ENCODE measurements around the gene GPR78.

GPR78 gene, protein sequence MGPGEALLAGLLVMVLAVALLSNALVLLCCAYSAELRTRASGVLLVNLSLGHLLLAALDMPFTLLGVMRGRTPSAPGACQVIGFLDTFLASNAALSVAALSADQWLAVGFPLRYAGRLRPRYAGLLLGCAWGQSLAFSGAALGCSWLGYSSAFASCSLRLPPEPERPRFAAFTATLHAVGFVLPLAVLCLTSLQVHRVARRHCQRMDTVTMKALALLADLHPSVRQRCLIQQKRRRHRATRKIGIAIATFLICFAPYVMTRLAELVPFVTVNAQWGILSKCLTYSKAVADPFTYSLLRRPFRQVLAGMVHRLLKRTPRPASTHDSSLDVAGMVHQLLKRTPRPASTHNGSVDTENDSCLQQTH

DNA sequence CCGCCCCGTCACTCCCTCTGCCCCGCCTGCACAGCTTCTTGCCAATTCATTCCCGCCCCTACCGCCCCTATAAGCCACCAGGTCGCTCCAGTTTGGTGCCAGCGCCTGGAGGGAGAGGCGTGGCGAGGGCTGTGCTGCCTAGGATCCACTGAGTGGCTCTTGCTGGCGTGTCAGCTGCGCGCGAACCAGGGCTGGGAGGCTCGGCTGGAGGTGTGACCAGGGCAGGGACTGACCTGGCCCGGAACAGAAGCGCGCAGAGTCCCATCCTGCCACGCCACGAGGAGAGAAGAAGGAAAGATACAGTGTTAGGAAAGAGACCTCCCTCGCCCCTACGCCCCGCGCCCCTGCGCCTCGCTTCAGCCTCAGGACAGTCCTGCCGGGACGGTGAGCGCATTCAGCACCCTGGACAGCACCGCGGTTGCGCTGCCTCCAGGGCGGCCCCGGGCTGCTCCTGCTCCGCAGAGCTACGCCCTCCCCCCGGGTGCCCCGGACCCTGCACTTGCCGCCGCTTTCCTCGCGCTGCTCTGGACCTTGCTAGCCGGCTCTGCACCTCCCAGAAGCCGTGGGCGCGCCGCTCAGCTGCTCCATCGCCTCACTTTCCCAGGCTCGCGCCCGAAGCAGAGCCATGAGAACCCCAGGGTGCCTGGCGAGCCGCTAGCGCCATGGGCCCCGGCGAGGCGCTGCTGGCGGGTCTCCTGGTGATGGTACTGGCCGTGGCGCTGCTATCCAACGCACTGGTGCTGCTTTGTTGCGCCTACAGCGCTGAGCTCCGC lies at the start of gene GPR78:
GPR78 (plus strand) TSS at position 72 of the 773 bp plus-strand sequence; CDS start at position 663, 591 bp downstream.
- FAIRE-seq: no peak

DNA sequence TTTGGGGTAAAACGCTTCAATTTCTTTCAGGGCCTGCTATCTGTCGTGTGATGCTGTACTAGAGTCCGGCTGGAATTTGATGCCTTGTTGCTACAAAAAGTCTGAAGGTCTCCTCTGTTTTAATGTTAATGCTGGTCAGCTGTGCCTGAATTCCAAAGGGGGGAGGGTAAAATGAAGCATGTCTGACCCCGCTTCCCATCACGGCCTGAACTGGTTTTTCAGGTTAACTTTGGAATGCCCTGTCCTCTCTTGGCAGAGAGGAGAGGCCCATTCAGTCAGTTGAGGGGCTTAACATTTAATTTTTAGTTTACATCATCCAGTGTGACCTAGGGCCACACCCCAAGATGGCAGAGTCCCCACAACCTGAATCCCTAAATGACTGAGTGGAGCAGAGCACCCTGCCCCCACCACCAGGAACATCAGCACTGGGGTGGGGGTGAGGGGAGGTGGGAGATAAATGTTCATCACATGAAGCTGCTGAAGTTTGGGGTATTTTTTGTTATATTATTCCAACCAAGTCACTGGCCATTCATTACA lies 47.9 kb upstream of the GPR78 start:
- no peak for FAIRE-seq

DNA sequence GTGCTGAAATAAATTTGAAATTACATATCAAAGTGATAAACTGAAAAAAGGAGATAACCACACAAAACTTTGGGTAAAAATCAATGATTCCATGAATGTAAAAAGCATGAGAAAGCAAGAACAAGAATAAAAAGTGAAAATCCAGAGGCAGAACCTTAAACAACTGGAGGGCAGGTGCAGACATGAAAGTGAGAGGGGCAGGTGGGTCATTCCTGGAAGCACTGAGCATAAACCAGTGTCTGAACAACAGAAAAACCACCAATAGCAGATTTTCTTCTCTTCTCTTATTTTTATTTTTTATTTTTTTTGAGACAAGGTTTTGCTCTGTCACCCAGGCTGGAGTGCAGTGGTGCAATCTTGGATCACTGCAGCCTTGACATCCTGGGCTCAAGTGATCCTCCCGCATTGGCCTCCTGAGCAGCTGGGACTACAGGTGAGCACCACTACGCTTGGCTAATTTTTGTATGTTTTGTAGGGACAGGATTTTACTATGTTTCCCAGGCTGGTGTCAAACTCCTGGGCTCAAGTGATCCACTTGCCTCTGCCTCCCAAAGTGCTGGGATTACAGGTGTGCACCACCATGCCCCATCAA lies 46.8 kb upstream of the GPR78 start:
- FAIRE-seq: no peak

DNA sequence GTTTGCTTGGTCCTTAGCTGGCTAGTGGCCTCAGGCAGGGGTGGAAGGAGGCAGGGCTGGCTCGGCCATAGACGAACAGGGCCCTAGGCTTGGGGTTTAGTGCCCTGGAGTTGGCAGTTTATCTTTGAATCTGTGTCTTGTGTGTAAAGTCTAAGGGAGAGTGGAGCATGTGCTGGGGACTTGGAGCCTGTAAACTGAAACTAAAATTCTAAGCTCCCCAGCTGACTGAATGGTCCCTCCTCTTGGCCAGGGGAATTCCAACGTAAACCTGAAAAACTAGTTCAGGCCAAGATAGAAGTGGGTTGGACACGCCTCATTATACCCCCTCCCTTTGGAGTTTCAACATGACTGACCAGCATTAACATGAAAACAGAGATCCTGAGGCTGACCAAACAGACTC lies 46.1 kb upstream of the GPR78 start:
- no peak for FAIRE-seq

DNA sequence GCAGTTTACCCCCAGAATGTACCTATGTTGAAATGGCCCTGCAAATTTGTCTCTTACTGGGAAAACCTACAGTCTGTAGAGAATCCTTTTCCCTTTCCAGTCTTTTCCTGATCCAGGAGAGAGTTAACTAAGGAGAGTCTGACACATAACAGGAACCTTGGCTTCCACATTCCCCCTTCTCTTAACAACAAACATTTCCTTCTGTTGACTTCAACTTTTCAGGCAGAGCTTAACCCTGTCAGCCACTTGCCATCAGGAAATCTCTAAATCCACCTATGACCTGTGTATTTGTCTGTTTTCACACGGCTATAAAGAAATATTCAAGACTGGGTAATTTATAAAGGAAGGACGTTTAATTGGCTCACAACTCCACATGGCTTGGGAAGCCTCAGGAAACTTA lies 45.6 kb upstream of the GPR78 start:
- no peak for FAIRE-seq

DNA sequence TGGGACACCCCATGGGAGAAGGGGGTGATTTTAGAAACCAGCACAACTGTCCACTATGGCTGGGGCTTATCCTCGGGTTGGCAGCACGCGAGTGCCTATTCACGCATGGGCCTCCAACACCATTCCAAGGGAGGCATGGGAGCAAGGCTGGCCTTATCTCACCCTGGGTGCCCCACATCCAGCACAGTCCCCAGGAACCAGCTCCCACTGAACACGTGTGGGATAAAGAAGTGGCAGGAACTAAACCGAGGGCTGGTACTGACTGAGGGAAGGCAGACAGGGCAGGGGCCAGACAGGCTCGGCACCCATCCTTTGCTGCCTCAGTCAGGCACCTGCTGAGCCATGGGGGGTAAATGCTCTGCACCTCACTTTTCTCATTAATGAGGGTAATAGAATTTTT lies 43.7 kb upstream of the GPR78 start:
- no peak for FAIRE-seq

DNA sequence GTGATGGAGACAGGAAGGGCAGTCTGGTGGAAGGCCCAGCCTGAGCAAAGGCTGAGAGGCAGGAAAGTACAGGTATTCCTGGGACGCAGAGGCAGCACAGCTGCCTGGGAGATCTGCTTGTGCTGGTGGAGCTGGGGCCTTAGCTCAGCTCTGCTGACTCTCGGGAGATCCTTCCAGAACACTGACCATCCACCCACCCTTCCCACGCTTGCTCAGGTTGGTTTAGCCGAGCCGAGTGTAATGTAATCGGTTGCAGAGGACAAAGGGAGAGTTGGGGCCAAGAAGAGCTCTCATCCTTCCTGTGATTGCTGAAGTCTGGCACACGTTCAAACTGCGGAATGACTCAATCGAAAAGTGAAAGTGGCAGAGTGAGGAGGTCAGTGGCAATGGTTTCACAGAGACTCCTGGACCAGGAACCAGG lies 43.1 kb upstream of the GPR78 start:
- FAIRE-seq: no peak

DNA sequence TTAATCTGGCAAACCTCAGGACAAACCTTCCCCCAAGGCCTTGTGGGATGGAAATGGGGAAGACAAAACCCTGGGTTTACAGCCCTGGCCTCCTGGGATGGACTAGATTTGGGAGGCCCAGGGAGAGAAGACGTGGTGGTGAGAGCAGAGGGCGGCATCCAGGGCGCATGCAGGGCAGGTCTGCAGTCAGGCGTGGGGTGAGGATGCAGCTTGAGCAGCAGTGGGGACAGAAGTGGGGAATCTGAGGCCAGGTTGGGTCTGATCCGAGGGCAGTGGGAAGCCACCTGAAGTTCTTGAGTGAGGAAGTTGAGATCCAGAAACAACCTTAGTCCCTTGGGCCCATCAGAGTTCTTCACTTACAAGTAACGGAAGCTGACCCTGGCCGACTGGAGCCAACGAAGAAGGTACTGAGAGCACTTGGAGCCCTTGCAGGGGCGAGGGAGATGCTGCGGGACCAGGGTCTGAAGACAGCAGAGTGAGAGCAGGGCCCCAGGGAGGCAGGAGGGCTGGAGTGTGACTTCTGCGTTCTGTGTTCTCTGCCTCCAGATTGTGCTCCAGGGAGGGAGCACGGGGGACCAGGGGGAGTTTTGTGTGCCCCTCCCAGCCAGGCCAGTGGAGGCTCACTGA lies 42.0 kb upstream of the GPR78 start:
- FAIRE-seq: no peak

DNA sequence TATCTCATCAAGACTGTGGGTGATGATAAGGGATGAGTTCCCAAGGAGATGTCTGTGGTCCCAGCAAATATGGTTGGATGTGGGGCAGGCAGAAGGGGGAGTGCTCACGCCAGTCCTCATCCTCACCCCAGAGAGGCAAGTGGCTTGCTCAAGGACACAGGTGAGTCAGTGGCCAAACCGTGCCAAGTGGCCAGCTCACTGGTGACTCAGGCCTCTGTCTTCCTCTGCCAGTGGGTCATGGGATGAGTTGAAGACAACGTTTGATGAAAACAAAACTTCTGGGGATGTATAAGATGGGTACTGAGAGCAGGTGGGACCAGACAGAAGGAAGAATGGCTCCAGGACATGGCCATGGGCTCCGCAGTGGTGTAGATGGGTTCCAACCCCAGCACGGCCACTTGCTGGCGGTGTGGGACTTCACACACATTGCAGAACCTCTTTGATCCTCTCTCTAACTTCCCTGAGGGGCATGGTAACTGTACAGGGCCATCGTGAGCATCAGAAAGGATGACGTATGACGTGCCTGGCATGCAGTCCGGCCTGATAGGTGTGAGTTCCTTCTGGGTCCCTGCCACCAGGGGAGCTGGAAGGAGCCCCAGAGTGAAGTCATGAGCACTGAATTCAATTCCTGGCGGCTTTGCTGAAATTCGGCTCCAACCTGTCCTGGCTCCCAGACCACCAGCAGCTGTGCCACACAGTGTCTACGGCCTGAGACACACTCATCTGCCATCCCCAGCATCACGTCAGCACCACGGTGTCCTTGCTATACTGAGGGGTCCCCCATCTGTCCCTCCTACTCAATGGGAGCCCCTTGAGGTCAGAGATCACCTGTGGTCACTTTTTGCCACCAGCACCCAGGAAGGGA lies 41.3 kb upstream of the GPR78 start:
- no peak for FAIRE-seq

DNA sequence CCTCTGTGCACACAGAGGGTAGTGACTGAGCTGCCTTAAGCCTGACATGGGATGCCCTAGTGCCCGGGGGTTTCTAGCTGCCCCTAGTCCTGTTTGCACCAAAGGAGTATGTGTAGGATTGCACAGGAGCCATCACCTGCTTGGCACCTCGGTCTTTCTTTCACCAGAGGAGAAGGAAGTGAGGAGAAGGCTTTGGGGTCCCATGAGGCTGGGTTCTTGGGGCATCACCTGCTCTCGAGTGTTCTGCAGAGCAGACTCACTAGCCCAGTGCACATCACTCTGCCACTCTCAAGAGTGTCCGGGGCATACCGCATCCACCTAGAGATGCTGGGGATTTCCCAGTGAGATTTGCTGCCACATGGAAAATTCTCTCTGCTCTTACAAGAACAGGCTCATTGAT lies 40.5 kb upstream of the GPR78 start:
- no peak for FAIRE-seq

DNA sequence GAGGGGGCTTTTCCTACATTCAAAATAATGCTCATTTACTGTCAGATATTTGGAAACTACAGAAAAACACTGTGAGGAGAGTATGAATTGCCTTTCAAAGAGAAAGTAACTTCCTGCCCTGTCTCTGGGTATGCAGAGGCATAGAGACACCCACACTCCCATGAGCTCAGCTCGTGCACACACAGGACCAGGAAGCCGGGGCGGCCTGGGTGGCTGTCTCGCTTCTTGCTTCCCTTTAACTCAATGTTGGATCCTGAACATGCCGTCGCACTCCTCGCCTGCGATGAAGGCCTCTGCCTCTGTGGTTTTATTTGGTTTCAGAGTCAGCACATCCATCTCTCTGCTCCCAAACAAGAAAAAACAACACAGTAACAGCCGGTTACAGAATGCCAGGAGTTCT lies 40.1 kb upstream of the GPR78 start:
- FAIRE-seq: no peak

DNA sequence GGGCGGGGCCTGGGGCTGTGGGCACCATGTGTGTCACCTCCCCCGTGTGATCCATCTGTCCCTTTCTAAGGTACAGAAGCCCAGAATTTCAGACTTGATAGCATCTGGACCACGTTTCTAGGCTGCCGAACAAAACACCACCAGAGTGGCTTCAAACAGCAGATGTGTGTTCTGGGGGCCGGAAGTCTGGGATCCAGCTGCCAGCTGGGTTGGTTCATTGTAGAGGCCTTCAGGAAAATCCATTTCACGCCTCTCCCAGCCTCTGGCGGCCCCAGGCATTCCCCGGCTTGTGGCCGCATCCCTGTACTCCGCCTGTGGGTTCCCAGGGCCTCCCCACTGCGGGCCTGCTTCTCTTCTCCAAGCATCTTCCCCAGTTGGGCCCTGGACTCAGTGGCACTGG lies 39.6 kb upstream of the GPR78 start:
- FAIRE-seq: no peak

DNA sequence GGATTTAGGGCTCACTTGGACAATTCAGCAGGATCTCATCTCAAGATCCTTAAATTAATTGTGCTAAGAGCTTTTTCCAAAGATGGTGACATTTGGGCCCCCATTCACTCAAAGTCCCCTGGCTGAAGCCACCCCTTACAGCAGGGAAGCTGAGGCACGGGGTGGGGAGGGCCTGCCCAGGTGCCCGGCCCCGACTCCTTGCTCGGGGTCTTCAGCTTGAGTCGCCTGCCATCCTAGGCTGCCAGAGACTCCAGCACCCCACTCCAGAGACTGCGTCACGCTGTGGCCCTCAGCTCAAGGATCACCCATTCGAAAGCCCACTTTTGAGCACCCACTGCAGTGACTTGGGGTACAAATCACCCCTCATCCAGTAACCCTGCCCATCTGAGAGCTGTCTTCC lies 39.2 kb upstream of the GPR78 start:
- FAIRE-seq: no peak

DNA sequence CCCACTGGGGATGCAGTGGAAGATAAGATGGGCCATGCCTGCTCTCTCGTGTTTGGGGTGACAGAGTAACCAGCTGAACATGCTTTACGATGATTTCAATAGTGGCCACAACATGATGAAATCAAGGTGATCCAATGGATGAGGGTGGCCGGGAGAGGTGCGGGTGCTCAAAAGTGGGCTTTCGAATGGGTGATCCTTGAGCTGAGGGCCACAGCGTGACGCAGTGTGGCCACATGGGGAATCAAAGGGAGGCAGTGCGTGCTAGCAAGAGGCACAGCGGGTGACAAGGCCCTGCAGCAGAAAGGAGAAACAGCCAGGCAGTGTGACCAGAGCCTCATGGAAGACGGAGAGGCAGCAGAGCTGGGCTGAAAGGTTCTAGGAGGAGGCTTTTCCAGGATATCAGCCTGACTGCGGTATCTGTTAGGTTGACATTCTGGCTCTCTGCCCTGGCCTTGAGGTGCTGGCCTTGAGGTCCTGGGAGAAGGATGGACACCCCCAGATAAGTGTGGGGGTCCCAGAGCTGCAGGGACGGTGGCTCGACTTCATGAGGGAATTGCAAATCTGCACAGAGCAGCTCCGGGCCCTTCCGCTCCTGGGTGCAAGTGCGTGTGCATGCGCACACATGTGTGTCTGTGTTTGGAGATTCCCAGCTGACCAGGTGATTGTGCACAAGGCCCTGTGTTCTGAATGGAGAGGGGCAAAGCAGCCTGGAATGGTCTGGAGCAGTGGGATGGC lies 38.0 kb upstream of the GPR78 start:
- FAIRE-seq: no peak

DNA sequence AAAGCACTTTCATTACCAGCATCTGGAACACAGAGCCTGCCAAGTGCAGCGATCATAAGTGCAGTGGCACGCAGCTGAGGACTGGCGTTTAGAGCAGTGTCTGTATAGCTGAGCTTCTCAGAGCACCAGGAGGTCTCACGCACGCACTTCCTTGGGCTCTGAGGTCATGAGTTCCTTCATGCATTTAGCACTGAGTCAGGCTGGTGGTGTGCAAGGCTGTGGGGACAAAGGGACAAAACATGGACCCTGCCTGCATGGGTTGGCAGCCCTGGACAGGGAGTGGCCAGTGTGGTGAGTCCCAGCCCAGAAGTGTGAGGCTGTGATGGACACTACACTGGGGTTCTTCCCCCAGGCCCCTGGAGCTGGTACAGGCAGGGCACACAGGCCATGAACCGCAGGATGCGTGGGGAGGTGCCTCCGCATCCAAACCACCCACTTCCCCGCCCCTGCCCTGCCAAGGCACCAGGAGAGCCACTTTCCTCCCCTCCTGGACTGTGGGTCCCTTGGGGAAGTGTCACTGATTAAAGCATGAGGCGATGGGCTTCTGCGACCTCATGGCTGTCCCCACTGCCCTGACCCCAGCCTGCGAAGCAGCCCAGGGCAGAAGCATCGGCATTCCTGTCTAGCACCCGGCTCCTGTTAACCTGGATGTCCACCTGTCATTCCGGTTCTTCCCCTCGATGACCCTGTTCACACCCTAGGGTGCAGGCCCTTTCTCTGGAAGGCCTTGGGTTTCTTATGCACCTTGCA lies 37.2 kb upstream of the GPR78 start:
- no peak for FAIRE-seq

DNA sequence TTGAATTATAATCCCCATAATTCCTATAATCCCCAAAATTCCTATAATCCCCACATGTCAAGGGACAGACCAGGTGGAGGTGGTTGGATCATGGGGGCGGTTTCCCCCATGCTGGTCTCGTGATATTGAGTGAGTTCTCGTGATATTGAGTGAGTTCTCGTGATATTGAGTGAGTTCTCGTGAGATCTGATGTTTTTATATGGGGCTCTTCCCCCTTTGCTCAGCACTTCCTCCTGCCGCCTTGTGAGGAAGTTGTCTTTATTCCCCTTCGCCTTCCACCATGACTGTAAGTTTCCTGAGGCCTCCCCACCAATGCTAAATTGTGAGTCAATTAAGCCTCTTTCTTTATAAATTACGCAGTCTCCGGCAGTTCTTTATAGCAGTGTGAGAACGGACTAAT lies 36.6 kb upstream of the GPR78 start:
- no peak for FAIRE-seq

DNA sequence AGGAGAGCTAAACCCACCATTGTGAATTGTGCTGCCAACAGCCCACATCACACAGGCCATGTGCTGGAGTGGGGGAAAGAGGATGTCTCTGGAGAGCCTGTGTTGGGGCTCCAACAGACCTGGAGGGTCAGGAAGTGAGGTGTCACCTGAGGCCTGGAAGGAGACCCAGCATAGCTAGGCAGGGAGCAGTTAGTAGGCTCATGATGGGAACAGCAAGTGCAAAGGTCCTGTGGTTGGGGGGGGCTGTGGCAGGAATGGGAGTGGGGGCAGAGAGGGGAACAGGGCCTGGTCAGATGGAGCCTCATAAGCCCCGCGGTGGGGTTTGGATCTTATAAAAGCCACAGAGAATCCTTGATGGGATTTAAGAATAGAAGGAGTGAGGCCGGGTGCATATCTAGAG lies 35.9 kb upstream of the GPR78 start:
- no peak for FAIRE-seq

DNA sequence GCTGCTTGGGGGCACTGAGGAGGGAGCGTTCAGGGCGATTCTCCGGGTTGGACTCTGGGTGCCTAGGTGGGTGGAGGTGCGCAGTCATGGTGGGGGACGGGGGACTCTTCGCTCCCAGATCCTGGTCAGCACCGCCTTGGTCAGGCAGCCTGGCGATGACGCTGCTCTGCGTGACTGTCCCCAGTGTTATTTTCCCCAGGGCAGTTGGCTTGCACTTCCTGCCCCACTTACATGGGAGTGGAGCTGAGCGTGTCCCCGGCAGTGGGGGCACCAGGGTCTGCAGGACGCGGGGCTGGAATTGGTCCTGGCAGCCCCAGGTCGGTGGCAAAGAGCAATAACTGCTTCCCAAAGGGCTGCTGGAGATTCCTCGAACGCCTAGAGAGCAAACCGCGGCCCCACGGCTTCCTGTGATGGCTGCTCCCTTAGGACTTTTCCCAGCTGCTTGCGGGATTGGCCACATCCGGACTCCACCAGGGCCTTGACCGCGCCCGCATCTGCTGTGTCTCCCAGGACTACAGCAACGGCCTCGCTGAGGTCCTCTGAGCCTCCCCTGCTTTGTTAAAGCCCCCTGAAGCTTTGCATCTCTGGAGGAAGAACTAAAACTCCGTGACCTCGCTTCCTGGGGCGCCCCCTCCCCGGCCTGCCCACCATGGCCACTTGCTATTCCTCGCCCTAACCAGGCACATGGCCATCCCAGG lies 35.3 kb upstream of the GPR78 start:
- FAIRE-seq: no peak

DNA sequence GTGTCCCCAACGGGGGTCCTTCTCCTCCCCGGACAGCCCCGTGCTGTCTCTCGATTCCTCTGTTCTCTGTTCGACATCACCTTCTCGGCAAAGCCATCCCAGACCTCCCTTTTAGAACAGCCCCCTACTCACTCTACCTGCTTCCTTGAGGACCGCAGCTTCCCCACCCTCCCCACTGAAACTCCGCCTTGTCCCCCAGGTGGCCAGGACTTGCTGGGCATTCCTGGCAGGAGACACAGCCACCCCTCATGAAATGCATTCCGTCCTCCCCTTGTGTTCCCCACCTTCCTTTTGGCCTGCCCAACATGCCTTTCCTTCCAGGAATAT lies 34.8 kb upstream of the GPR78 start:
- FAIRE-seq: no peak

DNA sequence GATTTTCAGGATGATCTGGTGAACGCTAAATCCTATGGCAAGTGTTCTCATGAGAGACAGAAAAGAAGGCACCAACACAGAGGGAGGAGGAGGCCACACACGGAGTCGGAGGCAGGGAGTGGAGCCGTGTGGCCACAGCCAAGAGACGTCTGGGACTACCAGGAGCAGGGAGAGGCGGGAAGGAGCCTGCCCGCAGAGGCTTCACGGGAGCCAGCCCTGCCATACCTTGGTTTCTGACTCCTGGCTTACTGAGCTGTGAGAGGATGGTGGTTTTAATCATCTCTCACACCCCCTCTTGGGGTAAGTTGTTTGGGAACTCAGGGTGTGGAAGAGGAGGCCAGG lies 33.5 kb upstream of the GPR78 start:
- no peak for FAIRE-seq

Measured in A204.1 (cell line).